Measurements from ENCODE around the gene PPARA.
"Not testable (repeated sequence)": the region's sequence is repeated elsewhere in the genome, so short reads cannot be mapped to it uniquely, and the experiment has no call there.

PPARA gene

DNA sequence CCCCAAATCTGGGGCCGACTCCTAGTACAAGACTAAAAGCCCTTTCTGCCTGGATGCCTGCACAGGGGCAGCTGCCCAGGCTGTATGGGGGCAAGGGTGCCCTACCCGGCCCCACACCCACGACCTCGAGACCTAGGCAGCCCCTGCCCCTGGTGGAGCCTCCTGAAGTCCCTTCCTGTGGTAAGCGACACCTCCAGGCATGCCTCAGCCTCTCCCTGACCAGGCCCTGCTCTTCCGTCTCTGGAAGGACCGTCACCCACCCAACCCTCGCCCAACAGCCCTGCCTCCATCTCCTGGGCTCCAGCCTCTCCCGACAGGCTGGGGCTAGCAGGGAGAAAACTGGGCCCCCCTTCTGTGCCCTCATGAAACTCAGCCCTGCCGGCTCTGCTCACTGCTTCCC, 22.8 kb upstream of the PPARA start:
- no peak for DNase-seq

DNA sequence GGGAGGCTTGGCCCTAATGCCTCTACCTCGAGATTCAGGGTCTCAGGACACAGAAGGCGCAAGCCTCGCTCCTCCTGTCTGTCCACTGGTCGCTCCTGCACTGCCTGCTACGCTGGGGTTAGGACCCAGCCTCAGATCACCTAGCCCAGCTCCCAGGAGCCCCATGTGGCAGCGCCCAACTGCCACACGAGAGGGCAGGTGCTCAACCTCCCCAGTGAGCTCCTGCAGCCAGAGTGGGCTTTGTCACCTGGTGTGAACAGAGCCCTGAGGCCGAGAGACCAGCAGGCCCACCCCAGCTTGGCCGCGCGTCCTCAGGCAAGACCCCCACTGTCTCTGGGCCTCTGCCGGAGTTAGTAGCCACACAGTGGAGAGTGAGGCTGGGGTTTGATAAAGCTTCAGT, 21.7 kb upstream of the PPARA start:
- no peak for DNase-seq

DNA sequence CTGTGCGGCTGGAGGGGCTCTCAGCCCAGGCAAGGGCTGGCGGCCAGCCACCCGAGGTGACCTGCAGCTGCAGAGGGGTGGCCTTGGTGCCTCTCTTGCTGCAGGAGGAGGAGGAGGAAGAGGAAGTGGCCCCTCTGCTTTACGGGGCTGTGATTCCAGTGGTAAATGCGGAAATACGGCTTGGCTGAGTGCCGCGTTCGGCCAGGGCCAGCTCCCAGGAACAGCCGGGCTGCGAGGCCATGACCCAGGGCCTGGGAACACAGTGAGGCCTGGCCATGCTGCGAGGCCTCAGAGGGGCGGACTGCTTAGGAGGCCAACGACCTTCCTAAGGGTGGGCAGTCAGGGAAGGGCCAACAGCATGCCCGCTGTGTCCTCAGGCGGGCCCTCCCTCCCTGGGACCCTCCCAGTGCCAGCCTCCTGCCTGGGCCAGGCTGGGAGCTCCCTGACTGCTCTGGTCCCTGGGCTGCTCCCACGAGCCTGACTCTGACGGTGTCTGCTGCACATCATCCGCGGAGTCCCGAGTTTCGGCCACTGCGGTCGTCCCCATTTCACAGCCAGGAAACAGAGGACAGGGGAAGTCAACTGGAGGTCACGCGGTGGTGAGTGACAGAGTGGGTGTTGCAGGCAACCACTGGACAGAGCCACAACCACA, 20.8 kb upstream of the PPARA start:
- no peak for DNase-seq

DNA sequence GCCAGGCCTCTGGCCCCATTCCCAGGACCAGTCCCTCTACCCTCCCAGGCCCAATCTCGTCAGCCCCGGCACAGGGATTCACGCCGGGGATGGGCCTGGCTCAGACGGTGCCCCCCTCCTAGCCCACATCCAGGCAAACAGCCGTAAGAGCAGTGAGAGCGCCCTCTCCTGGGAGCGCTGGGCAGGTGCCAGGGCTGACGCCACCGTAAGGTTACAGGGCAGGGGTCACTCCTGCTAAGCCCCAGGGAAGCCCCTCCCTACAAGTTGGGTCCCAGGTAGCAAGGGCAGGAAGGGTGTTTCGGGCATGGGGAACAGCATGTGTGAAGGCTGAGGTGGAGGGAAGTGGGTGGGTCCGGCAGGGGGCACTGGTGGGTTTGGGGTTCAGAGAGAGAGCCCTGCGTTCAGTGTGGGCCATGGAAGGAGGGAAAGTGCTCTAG, 19.2 kb upstream of the PPARA start:
- no peak for DNase-seq

DNA sequence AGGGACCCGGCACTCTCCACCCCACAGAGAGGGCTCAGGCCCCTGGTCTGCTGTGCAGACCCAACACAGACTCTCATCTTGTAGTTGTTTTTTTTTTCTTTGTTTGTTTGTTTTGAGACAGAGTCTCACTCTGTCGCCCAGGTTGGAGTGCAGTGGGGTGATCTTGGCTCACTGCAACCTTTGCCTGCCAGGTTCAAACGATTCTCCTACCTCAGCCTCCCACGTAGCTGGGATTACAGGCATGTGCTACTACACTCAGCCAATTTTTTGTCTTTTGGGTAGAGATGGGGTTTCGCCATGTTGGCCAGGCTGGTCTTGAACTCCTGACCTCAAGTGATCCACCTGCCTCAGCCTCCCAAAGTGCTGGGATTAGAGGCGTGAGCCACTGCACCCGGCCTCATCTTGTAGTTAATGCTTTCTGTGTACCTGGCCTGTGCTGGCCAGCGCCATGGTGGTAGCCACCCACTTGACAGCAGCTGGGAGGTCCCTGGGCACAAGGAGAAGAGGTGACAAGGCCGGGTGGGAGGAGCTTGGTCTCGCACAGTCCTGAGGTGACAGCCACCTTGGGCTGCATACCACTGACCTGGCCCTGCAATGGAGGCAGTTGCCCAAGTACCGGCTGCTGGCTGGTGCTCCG, 18.0 kb upstream of the PPARA start:
- not testable (repeated sequence) for DNase-seq

DNA sequence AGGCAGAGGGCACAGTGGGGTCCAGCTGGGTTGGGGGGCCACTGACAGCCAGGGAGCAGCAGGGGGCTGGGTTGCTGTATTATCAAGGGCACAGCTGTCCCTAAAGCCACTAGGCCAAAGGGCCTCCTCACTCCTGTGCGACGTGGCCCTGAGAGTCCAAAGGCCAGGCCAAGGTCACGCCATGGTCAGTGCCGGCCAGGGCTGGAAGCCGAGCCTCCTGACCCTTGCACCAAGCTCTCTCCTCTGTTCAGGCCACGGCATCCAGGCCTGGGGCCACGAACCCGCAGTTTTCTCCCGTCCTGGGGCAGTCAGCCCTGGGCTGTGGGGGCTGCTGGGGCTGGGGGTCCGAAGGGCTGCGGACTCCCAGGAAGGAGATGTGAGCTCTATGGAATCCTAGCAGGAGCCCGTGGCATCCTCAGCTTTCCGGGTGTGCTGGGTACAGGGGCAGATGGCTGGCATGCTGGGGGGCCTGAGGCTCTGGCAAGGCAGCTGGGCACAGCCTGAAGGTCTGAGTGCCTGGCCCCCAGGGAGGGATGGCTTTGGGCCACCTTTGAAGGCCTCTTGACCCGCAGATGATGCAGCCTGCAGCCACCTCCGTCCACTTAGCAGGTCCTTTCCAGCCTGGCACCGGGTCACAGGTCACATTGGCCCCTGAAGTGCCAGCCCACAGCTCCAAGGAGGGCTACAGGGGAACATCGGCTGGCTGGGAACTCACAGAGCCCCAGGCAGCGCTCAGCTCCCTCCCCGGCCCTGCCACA, 17.3 kb upstream of the PPARA start:
- no peak for DNase-seq

DNA sequence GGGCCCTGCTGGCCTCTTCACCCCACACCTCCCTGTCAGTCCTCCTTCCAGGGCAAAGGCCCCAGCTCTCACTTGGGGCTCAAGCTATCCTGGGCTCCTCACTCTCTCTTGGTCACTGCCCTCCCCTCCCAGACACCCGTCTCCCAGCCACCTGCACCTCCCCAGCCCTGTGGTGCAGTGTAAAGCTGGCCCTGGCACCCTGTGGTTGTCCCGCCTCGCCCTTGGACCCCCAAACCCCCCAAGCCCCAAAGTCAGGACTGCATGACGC, 16.8 kb upstream of the PPARA start:
- DNase-seq, result no peak

DNA sequence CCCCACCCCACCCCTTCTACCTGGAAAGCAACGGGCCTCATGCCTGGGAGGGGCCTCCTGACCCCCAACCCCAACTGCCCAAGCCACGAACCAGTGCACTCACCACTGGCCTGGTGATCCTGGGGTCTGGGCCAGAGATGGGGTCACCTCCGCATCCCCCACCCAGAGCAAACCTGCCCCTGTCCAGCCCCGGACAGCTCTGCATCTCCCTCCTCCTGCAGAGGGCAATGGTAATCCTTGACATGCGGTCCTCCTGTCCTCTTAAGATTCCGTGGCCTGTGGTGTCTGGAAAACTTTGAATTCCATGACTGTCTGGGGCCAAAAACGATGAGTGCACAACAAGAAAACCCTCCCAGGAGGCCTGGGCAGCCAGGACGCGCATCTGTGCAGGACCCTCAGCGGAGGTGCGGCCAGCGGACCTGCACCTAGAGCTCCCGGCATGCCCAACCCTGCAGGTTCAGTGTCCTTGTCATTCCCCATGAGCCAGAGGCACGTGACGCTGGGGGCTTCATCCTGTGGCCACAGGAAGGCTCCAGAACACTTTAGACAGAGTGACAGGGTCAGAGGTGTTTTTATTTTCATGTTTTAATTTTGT, 16.1 kb upstream of the PPARA start:
- DNase-seq, result no peak

DNA sequence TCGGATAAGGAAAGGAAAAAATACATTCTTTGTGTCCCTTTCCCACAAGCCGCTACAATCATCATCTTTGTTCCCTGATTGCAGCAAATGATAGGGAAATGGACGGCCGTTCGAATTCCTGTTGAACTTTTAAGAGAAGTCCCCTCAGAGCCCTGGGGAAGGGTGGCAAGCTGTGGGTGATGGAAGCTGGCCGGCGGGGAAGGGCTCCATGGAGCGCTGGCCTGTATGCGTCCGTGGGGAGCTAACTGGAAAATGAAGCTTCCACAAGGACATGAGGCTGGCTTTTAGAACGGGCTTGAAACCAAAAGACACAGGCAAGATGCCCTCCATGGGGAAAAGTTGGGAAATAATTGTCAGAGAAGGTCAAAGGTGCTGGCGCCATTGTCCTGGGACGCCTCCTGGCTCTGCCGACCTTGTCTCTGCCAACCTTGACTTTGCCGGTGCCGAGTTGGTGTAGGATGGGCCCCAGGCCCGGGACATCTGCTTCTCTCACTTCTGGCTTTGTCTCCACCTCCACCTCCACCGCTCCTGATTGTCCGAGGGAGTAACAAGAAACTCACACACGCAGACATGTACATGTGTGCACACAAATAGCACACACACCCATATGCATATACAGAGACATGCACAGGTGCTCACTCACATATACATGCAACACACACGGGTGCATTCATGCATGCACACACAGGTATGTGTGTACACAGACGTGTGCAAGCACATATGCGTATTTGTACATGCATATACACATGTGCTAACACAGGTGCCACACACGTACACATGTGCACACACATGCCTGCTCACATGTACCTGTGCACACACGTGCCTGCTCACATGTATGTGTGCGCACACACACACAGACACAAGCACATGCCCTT, 14.5 kb upstream of the PPARA start:
- no peak for DNase-seq

DNA sequence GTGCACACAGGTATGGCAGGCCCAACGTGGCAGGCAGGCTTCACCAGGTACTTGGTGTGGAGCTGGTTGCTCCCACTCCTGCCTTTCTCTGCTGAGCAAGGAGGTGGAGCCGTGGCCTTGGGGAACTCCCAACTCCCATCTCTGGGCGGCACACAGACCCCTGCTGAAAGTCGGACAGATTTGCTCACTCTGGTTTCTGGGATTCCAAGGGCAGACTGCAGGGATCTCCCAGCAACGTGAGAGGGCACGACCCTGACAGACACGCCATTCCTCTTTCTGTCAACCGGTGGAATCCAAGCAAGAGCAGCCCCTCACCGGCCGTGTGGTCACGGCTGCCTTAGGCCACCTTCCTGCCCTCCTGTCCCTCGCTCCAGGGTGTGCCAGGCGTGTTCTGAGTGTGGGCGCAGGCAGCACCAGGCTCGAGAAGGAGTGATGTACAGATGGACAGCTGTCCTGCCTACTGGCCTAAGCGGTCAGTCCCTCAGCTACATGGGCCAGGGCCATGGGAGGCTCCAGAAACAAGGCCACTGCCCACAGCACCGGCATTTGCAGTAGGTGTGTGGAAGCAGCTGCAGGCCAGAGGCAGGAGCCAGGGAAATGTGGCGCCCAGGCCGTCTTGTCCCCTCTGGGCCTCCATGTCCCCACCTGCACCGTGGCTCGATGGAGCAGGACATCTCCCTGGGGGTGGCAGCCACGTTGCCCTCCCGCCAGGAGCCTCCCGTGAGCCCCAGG, 13.7 kb upstream of the PPARA start:
- DNase-seq, result peak; percentile 22

DNA sequence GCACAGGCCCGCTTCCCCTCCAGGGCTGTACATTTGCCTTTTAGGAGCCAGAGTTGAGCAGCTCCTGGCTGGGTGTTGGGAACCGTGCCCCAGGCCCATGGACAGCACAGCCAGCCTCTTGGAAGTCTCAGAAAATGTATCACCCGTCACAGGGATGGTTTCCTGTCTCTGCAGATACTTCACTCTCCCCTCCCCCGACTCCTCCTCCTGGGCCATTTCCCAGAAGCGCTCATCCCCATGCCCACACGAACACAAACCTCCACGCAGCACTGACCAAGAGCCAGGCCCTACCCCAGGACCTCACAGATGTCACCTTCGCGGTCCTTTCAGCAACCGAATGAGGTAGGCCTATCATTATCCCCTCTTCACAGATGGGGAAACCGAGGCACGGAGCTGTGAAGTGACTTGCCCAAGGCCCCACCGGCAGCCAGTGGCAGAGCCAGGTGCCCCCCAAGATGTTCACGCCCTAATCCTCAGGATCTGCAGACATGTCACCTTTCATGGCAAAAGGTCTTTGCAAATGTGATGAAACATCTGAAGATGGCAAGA, 13.0 kb upstream of the PPARA start:
- DNase-seq, result no peak

DNA sequence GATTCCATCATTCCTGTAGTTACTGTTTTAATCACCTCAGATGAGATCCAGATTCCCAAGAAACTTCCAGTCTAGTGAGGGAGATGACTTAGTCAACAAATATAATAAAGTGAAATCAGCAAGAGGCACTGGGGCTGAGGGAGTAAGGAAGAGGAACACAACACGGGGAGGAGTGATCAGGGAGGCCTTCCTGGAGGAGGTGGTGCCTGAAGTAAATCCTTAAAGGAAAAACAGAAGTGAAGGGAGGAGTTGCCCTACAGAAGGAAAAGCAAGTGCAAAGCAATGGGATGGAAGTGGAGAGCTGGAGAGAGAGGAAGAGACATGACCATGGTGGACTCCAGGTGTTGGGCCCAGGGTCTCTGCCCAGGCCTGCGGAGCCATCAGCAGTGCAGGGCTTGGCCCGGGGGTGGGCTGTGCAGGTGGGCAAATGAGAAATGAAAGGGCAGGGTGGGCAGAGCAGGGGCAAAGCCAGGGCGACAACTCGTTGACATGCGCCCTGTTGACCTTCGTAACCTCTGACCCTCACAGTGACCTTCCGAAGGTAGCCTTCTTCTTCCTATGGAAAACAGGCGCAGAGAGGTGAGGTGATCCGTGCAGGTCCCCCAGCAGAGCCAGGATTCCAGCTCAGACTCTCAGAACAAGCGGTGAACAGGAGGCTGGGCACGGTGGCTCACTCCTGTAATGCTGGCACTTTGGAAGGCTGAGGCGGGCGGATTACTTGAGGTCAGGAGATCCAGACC, 12.1 kb upstream of the PPARA start:
- no peak for DNase-seq

DNA sequence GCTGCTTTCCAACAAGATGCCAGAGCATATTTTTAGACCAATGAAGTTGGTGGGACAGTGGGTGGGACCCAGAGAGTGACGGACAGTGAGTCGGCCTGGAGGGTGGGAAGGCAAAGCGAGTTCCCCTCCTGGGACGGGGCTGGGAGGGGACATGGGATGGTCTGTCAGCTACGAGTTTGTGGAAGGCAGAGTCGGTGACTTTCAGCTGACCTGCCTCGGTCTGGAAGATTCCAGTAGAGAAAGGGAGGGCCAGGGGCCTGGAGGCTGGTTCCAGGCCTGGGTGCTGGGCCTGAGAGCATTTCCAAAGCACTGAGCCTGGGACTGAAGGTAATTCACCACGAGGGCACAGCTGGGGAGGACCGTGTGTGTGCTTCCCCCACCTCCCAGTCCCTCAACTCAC, 10.9 kb upstream of the PPARA start:
- DNase-seq, result not testable (repeated sequence)

DNA sequence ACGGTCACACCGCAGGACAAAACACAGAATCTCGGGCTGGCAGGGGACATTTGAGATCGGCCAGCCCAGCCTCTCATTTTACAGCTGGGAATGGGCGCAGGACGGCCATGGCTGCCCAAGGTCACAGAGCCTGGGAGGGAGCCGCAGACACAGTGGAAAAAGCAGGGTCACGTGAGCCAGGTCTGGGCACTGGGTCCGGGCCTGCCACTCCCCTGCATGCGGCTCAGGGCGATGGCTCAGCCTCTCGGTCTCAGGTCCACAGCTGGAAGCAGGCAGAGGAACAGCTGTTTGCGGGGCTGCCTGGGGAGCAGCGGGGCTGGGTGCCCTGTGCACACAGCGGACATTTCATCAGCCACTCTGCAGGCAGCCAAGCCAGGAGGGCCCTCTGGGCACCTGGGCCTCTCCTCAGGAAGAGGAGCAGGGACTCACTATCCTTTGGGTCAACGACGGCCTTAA, 10.4 kb upstream of the PPARA start:
- no peak for DNase-seq

DNA sequence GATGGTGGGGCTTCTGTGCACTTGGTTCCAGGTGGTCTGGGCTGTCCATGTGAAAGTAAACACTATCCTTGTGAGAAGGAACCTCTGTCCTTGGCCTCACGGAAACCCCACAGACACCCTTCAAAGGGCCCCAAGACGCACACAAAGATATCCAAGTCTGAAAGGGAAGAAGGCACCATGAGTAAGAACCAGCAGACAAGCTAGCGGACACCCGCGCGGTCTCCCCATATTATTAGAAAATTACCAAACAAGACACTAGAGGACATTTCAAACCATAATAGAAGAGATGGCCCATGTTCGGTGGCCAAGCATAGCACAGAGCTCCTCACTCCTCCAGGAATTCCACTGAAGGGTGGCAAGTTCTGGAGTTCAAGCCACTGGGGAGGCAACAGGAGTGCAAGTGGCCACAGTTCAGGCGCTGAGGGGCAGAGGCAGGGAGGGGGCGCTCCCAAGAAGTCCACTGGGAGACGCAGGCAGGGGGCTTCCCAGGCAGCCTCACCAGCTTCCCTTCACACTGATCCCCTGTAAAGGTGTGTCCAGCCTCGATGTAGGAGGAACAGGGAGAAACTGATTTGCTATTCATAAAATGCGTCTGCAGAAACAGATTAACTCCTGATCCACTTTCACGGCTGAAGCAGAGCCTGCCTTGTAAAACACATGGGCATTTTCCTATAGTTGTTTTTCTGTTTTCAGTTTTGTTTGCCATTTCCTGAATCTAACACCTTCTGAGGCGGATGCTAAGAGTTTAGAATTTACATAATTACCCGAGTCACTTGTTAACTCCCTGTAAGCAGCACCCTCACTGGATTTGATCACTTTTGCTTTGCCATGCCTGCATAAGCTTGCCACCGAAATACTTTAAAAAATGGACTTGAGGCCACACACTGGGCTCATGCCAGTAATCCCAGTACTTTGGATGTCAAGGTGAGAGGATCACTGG, 9.1 kb upstream of the PPARA start:
- DNase-seq, result no peak

DNA sequence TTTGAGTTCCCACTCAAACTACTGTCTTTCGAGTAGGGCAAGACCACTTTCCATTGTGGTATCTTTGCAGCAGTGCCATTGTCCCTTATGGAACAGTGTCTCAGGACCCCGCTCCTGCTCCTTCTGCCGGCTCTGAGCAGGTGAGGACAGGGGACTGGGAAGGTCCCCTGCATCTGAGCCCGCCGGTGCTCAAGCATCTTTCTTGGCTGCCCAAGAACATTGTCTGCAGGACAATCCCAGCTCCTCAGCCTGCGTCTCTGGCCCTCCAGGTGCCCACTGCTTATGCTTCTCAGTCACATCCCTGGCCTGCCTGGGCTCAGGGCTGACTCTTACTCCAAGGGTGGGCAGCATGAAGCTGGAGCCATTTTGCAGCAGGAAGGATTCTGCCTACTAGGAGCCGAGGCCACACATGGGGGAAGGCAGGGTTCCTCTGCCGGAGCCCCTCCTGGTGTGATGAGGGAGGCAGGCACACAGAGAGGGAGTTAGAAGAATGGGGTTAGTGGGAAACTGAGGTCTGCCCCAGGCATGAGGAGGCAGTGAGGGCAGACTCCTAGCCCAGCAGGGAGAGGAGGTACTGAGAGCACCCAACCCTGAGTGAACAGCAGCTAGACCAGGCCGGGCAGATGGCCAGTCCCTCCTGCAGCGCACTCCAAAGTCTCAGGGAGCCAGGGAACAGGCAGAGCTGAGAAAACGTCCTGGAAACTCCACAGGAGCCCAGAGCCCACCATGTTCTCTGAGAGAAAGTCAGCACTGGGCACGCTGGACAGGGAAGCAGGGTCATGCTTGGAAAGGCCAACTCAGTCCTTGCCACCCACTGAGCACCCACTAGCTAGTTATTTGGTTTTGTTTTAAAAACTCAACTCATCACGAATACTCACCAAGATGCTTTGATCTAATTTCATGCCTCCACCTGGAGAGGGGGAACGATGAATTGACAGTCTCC, 7.5 kb upstream of the PPARA start:
- no peak for DNase-seq

DNA sequence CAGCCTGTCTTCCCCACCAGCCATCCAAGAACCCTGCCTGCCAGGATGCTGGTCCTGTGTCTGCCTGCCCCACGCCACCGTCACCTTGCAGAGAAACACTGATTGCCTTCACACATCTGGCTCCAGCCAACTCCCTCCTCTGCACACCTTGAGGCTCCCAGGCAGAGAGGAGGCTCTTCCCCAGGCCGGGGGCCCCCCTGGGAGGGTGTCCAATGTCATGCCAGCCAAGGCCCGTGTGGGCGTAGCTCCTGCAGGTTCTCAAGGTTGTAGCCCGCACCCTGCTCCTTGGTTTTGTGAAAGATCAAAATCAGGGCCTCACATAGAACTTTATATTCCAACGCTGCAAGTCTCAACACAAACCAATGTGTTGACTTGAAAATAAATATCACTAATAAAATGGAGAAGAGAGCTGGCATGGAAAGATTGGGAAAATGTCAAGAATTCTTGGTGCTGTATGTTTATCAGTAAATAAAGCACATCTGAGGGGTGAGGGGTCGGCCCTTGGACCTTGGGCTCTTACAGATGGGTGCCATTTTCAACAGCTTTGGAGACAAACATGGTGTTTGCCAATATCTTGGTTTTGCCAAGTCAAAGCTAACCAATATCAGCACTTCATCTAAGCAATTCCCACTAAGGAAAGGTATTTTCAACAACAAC, 6.7 kb upstream of the PPARA start:
- no peak for DNase-seq

DNA sequence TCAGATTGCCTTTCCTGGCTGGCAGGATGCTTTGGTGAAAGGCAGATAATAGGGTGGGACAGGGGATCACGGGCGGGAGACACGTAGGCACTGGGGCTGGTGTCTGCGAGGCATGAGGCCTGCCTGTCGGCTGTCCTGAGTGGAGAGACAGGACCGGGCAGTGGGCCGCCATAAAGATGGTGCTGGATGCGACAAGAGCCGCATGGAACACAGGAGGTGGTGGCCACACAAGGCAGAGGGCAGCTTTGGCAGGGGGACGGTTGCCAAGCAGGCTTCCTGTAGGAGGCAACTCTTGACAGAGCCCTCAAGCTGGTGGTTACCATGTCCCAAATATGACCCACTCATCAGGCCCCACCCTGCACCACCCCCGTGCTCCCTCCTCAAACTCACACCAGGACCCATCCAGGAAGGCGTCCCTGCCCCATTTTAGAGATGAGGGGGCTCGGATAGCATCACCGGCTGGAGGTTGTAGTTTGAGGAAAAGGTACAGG, 4.9 kb upstream of the PPARA start:
- no peak for DNase-seq

All from right forelimb (tissue), 1 donor.